ENCODE results near the gene HBA1. TPM values are rescaled to one million over a fixed set of nuclear protein-coding genes. Genes with fewer than 3 reads are reported as not detected.
A peak's percentile ranks its signal among the peaks of the same experiment; 100 is the strongest.

Gene HBA1
- total RNA-seq, 1 experiment from 2014 or later, result not detected

DNA sequence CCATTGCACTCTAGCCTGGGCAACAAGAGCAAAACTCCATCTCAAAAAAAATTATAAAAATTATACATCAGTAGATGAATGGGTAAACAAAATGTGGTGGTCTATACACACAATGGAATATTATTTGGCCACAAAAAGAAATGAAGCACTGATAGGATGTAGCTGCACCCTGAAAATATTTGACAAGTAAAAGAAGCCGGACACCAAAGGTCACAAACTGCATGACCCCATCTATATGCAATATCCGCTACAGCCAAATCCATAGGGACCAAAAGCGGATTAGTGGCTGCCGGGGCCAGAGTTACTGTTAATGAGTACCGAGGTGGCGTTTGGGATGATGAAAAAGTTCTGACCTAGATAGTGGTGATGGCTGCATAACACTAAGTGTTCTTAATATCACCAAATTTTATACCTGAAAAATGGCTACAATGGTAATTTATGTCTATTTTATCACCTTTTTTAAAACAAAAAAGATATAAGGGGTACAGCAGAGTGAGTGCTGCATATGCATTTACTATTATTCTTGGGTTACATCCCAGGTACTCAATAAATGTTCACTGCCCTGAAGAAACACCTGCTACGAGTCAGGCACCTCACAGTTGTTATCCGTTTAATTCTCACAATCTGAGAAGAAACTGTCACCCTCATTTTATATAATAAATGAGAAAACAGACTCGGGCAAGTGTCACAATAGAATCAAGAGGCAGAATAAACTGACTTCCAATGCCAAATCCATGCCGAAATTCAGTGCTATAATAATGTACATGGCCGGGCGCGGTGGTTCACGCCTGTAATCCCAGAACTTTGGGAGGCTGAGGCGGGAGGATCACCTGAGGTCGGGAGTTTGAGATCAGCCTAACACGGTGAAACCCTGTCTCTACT lies 3.0 kb downstream of the HBA1 start:
- no peaks in the 10 kb centered on the region for H3F3A ChIP-seq (ENCODE audit: low read length, unreplicated experiment)
- H3K27me3 ChIP-seq (ENCODE audit: low read length), result peaks cover 17% of the 10 kb centered on the region
- no peak overlapping the region for H3K4me3 ChIP-seq (ENCODE audit: low read length)
- H2AFZ ChIP-seq (ENCODE audit: low read length), result no peak overlapping the region
- H3K9me3 ChIP-seq (ENCODE audit: low read length), result no peaks in the 10 kb centered on the region
- ATAC-seq (no peak), DNase-seq (no peak)
- no peaks in the 10 kb centered on the region for H3K9me2 ChIP-seq (replicated peaks; ENCODE audit: low read length)
- H3K27ac ChIP-seq (ENCODE audit: low read length), result no peak overlapping the region
- intact Hi-C loops (cut with micrococcal nuclease), result loop anchor here (2.0 kb wide), 1 partner anchor 73 kb away; no protein-coding TSS in a partner anchor
- POLR2A ChIA-PET (ENCODE audit: unreplicated experiment), result no interaction called here
- TF ChIP-seq, protein P1, sequence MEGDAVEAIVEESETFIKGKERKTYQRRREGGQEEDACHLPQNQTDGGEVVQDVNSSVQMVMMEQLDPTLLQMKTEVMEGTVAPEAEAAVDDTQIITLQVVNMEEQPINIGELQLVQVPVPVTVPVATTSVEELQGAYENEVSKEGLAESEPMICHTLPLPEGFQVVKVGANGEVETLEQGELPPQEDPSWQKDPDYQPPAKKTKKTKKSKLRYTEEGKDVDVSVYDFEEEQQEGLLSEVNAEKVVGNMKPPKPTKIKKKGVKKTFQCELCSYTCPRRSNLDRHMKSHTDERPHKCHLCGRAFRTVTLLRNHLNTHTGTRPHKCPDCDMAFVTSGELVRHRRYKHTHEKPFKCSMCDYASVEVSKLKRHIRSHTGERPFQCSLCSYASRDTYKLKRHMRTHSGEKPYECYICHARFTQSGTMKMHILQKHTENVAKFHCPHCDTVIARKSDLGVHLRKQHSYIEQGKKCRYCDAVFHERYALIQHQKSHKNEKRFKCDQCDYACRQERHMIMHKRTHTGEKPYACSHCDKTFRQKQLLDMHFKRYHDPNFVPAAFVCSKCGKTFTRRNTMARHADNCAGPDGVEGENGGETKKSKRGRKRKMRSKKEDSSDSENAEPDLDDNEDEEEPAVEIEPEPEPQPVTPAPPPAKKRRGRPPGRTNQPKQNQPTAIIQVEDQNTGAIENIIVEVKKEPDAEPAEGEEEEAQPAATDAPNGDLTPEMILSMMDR (conservative IDR thresholded peaks at IDR 0.05; ENCODE audit: low read depth, low read length), result no peak
- TF ChIP-seq EZH2phosphoT487 (IDR thresholded peaks at IDR 0.05; ENCODE audit: borderline replicate concordance, low read length) (no peak), EZH2 (IDR thresholded peaks at IDR 0.05; ENCODE audit: low read length, unreplicated experiment) (no peak)
- CTCF ChIA-PET, result no interaction called here
- BruUV-seq (replicated peaks), result no TSS peak
- H3K4me2 ChIP-seq (ENCODE audit: low read length), result no peak overlapping the region
- H4K20me1 ChIP-seq (ENCODE audit: low read length), result no peaks in the 10 kb centered on the region
- H3K9ac ChIP-seq (ENCODE audit: low read length), result no peak overlapping the region
- H3K36me3 ChIP-seq (ENCODE audit: low read depth, low read length), result no peaks in the 10 kb centered on the region
- H3K79me2 ChIP-seq (ENCODE audit: low read length), result no peaks in the 10 kb centered on the region
- peaks cover 5% of the 10 kb centered on the region; the same call in 1 of the 2 replicates for H3K4me1 ChIP-seq (ENCODE audit: insufficient read depth, low read length)

DNA sequence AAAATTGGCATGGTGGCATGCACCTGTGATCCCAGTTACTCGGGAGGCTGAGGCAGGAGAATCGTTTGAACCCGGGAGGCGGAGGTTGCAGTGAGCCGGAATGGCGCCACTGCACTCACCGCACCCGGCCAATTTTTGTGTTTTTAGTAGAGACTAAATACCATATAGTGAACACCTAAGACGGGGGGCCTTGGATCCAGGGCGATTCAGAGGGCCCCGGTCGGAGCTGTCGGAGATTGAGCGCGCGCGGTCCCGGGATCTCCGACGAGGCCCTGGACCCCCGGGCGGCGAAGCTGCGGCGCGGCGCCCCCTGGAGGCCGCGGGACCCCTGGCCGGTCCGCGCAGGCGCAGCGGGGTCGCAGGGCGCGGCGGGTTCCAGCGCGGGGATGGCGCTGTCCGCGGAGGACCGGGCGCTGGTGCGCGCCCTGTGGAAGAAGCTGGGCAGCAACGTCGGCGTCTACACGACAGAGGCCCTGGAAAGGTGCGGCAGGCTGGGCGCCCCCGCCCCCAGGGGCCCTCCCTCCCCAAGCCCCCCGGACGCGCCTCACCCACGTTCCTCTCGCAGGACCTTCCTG lies 3.7 kb downstream of the HBA1 start, which contains the start of gene HBQ1:
TSS of gene HBQ1 (plus strand) at position 359 of the 575 bp plus-strand sequence. CDS start at position 387, 28 bp downstream.
- Histone ChIP-seq H4K20me1 (ENCODE audit: low read length) (no peaks in the 10 kb centered on the region), H3K9me3 (ENCODE audit: low read length) (no peaks in the 10 kb centered on the region), H3K4me3 (ENCODE audit: low read length) (peak within 1 kb of the TSS; percentile 42), H3K27me3 (ENCODE audit: low read length) (peaks cover 14% of the 10 kb centered on the region), H3F3A (ENCODE audit: low read length, unreplicated experiment) (no peaks in the 10 kb centered on the region), H3K9me2 (replicated peaks; ENCODE audit: low read length) (no peaks in the 10 kb centered on the region), H2AFZ (ENCODE audit: low read length) (peak within 1 kb of the TSS; percentile 81), H3K4me2 (ENCODE audit: low read length) (peak within 1 kb of the TSS; percentile 76), H3K9ac (ENCODE audit: low read length) (no peak within 1 kb of the TSS), H3K36me3 (ENCODE audit: low read depth, low read length) (no peaks in the 10 kb centered on the region), H3K79me2 (ENCODE audit: low read length) (no peaks in the 10 kb centered on the region), H3K27ac (ENCODE audit: low read length) (no peak within 1 kb of the TSS), H3K4me1 (ENCODE audit: insufficient read depth, low read length) (peaks cover 5% of the 10 kb centered on the region; the same call in 1 of the 2 replicates)
- TF ChIP-seq EZH2 (IDR thresholded peaks at IDR 0.05; ENCODE audit: low read length, unreplicated experiment) (no peak), EZH2phosphoT487 (IDR thresholded peaks at IDR 0.05; ENCODE audit: borderline replicate concordance, low read length) (no peak)
- TF ChIP-seq, protein P1 (conservative IDR thresholded peaks at IDR 0.05; ENCODE audit: low read depth, low read length), result no peak
- ChIA-PET POLR2A (ENCODE audit: unreplicated experiment) (no interaction called here), CTCF (no interaction called here)
- ATAC-seq (no peak), DNase-seq (no peak)
- no TSS peak for BruUV-seq (replicated peaks)
- intact Hi-C loops (cut with micrococcal nuclease), result loop anchor here (2.0 kb wide), 1 partner anchor 73 kb away; no protein-coding TSS in a partner anchor
